H9 (cell line): ENCODE data around the gene FGR. TPM values are rescaled to one million over a fixed set of nuclear protein-coding genes. Genes with fewer than 3 reads are reported as not detected.

ENCODE experiments used
- DNase-seq: peaks from one replicate; pipeline ENCODE4 v3.0.0-alpha.2; 2017
- H2AFZ ChIP-seq: one replicate; pipeline ENCODE4 v1.6.1; 2013; ENCODE audit warnings: mild to moderate bottlenecking, low read length, control low read depth, moderate library complexity
- H2AK5ac ChIP-seq: 2 replicates; pipeline ENCODE4 v1.6.1; 2013; ENCODE audit warnings: low read length, control low read depth, mixed read lengths; ENCODE audit not compliant: insufficient read length
- H2BK120ac ChIP-seq: one replicate; pipeline ENCODE4 v1.6.1; 2013; ENCODE audit warnings: low read depth, mild to moderate bottlenecking, low read length, control low read depth, inconsistent platforms; ENCODE audit not compliant: poor library complexity, severe bottlenecking
- H2BK12ac ChIP-seq: 2 replicates; pipeline ENCODE4 v1.6.1; 2013; ENCODE audit warnings: low read length, control low read depth, mixed read lengths, low read depth; ENCODE audit not compliant: insufficient read length
- H2BK15ac ChIP-seq: 2 replicates; pipeline ENCODE4 v1.6.1; 2013; ENCODE audit warnings: low read depth, low read length, control low read depth
- H2BK20ac ChIP-seq: one replicate; pipeline ENCODE4 v1.6.1; 2013; ENCODE audit warnings: low read depth, mild to moderate bottlenecking, low read length, control low read depth, inconsistent platforms; ENCODE audit not compliant: poor library complexity, severe bottlenecking
- H2BK5ac ChIP-seq: 2 replicates; pipeline ENCODE4 v1.6.1; 2013; ENCODE audit warnings: low read length, control low read depth, mixed read lengths; ENCODE audit not compliant: insufficient read length
- H3K14ac ChIP-seq: 2 replicates; pipeline ENCODE4 v1.6.1; 2013; ENCODE audit warnings: low read length, control low read depth; ENCODE audit not compliant: insufficient read depth
- H3K18ac ChIP-seq: 2 replicates; pipeline ENCODE4 v1.6.1; 2013; ENCODE audit warnings: low read depth, mild to moderate bottlenecking, mixed read lengths, low read length, control low read depth; ENCODE audit not compliant: insufficient read length
- H3K23ac ChIP-seq: 2 replicates; pipeline ENCODE4 v1.6.1; 2013; ENCODE audit warnings: low read length, control low read depth, mixed read lengths, low read depth; ENCODE audit not compliant: insufficient read length
- H3K23me2 ChIP-seq: 2 replicates; pipeline ENCODE4 v1.6.1; 2013; ENCODE audit warnings: low read depth, mild to moderate bottlenecking, mixed read lengths, low read length, control low read depth; ENCODE audit not compliant: insufficient read length, poor library complexity, severe bottlenecking
- H3K27ac ChIP-seq: 2 replicates; pipeline ENCODE4 v1.5.1; 2013; ENCODE audit warnings: low read length, control low read depth, mixed read lengths, low read depth; ENCODE audit not compliant: insufficient read length
- H3K27me3 ChIP-seq: 2 replicates; pipeline ENCODE4 v1.6.1; 2013; ENCODE audit warnings: low read length, control low read depth, inconsistent platforms; ENCODE audit not compliant: insufficient read depth
- H3K4ac ChIP-seq: 2 replicates; pipeline ENCODE4 v1.6.1; 2013; ENCODE audit warnings: low read depth, mild to moderate bottlenecking, control low read depth, inconsistent platforms, low read length, moderate library complexity
- H3K4me1 ChIP-seq: 2 replicates; pipeline ENCODE4 v1.6.1; 2013; ENCODE audit warnings: low read length, control low read depth, inconsistent platforms; ENCODE audit not compliant: insufficient read depth
- H3K4me2 ChIP-seq: 2 replicates; pipeline ENCODE4 v1.6.1; 2013; ENCODE audit warnings: low read length, control low read depth, mixed read lengths; ENCODE audit not compliant: insufficient read length, insufficient read depth
- H3K56ac ChIP-seq: 2 replicates; pipeline ENCODE4 v1.6.1; 2013; ENCODE audit warnings: low read depth, mild to moderate bottlenecking, mixed read lengths, low read length, control low read depth; ENCODE audit not compliant: insufficient read length
- H3K79me1 ChIP-seq: 2 replicates; pipeline ENCODE4 v1.6.1; 2013; ENCODE audit warnings: low read depth, mild to moderate bottlenecking, moderate library complexity, low read length, control low read depth, inconsistent platforms; ENCODE audit not compliant: insufficient read depth, poor library complexity, severe bottlenecking
- H3K79me2 ChIP-seq: 2 replicates; pipeline ENCODE4 v1.6.1; 2013; ENCODE audit warnings: low read length, control low read depth, inconsistent platforms; ENCODE audit not compliant: insufficient read depth
- H3K9ac ChIP-seq: 2 replicates; pipeline ENCODE4 v1.6.1; 2013; ENCODE audit warnings: low read length, control low read depth, mixed read lengths; ENCODE audit not compliant: insufficient read length; ENCODE audit errors: extremely low read depth
- H3K9me3 ChIP-seq: one replicate; pipeline ENCODE4 v1.6.1; 2013; ENCODE audit warnings: low read depth, low read length, inconsistent platforms; ENCODE audit not compliant: control insufficient read depth
- H3T11ph ChIP-seq: one replicate; pipeline ENCODE4 v1.6.1; 2013; ENCODE audit warnings: mild to moderate bottlenecking, low read length, control low read depth, inconsistent platforms
- H4K20me1 ChIP-seq: one replicate; pipeline ENCODE4 v1.6.1; 2013; ENCODE audit not compliant: control insufficient read depth, insufficient read length, insufficient read depth
- H4K5ac ChIP-seq: 2 replicates; pipeline ENCODE4 v1.6.1; 2013; ENCODE audit warnings: low read depth, mild to moderate bottlenecking, mixed read lengths, low read length, control low read depth; ENCODE audit not compliant: insufficient read length
- H4K8ac ChIP-seq: replicated peaks from 2 replicates; pipeline ENCODE4 v1.6.1; 2013; ENCODE audit warnings: low read length, control low read depth, mixed read lengths, low read depth; ENCODE audit not compliant: insufficient read length
- H4K91ac ChIP-seq: 2 replicates; pipeline ENCODE4 v1.6.1; 2013; ENCODE audit warnings: low read depth, mild to moderate bottlenecking, moderate library complexity, mixed read lengths, low read length, control low read depth; ENCODE audit not compliant: insufficient read length
- H3K27ac Mint-ChIP-seq, 3 experiments: 2 replicates in 2 of 3; 3 replicates in 1 of 3; pipeline ENCODE4 v1.8.0; 2020 to 2021; ENCODE audit warnings: mixed read lengths in 3 of 3, mild to moderate bottlenecking in 1 of 3, moderate library complexity in 1 of 3
- H3K27me3 Mint-ChIP-seq: 2 replicates; pipeline ENCODE4 v1.8.0; 2021; ENCODE audit warnings: low read depth, mild to moderate bottlenecking, moderate library complexity, mixed read lengths
- H3K36me3 Mint-ChIP-seq, 3 experiments: 2 replicates in 2 of 3; 3 replicates in 1 of 3; pipeline ENCODE4 v1.8.0; 2020 to 2021; ENCODE audit warnings: low read depth in 3 of 3, mixed read lengths in 3 of 3; ENCODE audit not compliant: insufficient read depth in 1 of 3
- H3K4me1 Mint-ChIP-seq, 2 experiments: 2 replicates each; pipeline ENCODE4 v1.8.0; 2020; ENCODE audit warnings: mixed read lengths in 2 of 2
- H3K4me3 Mint-ChIP-seq, 2 experiments: 2 replicates in 1 of 2; 3 replicates in 1 of 2; pipeline ENCODE4 v1.8.0; 2020 to 2021; ENCODE audit warnings: mild to moderate bottlenecking in 2 of 2, mixed read lengths in 2 of 2, moderate library complexity in 1 of 2
- H3K9me3 Mint-ChIP-seq, 2 experiments: 2 replicates in 1 of 2; 3 replicates in 1 of 2; pipeline ENCODE4 v1.8.0; 2020; ENCODE audit warnings: mild to moderate bottlenecking in 2 of 2, mixed read lengths in 2 of 2, moderate library complexity in 1 of 2
- CTCF ChIP-seq: fragments of 200-600 bp; sonication (generic); conservative IDR thresholded peaks from 3 replicates; pipeline ENCODE4 v1.8.0; 2021; ENCODE audit warnings: antibody characterized with exemption, mild to moderate bottlenecking
- WGBS: extraction: QIAGEN DNeasy Blood & Tissue Kit; methylation state at CpG from one replicate; pipeline ENCODE4 v1.1.7; 2013; ENCODE audit warnings: missing lambda C conversion rate, low lambda C conversion rate, mixed read lengths; ENCODE audit not compliant: insufficient read length; ENCODE audit errors: extremely low coverage; 5-methylcytosine and 5-hydroxymethylcytosine counted together
- total RNA-seq: library from RNA; stranded (reverse); gene quantifications from 2 replicates; pipeline ENCODE4 v1.2.1, GENCODE V29; 2021

Gene FGR
- total RNA-seq, 1 experiment from 2014 or later = not detected

GRCh38 chr1:27676410-27676809 lies 41.4 kb upstream of the FGR start:
- Histone ChIP-seq H3K9me3 (no peaks in the 10 kb centered on the region), H3K14ac (no peak overlapping the region), H4K5ac (no peak overlapping the region), H2BK15ac (no peak overlapping the region), H3T11ph (no peak overlapping the region), H2BK12ac (no peak overlapping the region), H3K27me3 (no peaks in the 10 kb centered on the region; the same call in 1 of the 2 replicates), H4K8ac (no peak overlapping the region), H2AK5ac (no peak overlapping the region), H3K23me2 (peaks cover 10% of the 10 kb centered on the region), H2BK20ac (no peak overlapping the region), H3K79me2 (no peaks in the 10 kb centered on the region), H2BK120ac (no peak overlapping the region), H2BK5ac (no peak overlapping the region), H4K20me1 (no peaks in the 10 kb centered on the region), H3K79me1 (no peaks in the 10 kb centered on the region), H3K9ac (no peak overlapping the region), H3K56ac (no peak overlapping the region), H3K23ac (no peak overlapping the region), H4K91ac (no peak overlapping the region), H3K27ac (no peak overlapping the region), H3K4me2 (no peak overlapping the region), H3K18ac (no peak overlapping the region), H3K4ac (no peak overlapping the region), H3K4me1 (no peaks in the 10 kb centered on the region; the same call in 1 of the 2 replicates), H2AFZ (no peak overlapping the region)
- TF ChIP-seq CTCF = no peak
- Mint-ChIP-seq H3K27ac (no peak overlapping the region), H3K4me1 (peaks cover 9 to 13% of the 10 kb centered on the region in 2 experiments), H3K4me3 (no peak overlapping the region), H3K36me3 (peaks cover 5 to 13% (median 13%) of the 10 kb centered on the region in 3 experiments; a peak in 6 of 7 replicates), H3K9me3 (peaks cover 28 to 30% of the 10 kb centered on the region in 2 experiments), H3K27me3 (peaks cover 5% of the 10 kb centered on the region)
- no CpG with 5 or more reads among the region's 1 CpG for WGBS
- no peak for DNase-seq
